HEK293T (cell line): ENCODE data around the gene MCM8.

Source experiments
- CTBP1 ChIP-seq: fragments of 450-650 bp; IDR thresholded peaks from 2 replicates; pipeline ENCODE4 v1.6.1; 2016; ENCODE audit warnings: borderline replicate concordance
- ELF4 ChIP-seq: fragments of 450-650 bp; IDR thresholded peaks from 2 replicates; pipeline ENCODE4 v1.6.1; 2017; ENCODE audit warnings: antibody characterized with exemption
- FOXA1 ChIP-seq: fragments of 450-650 bp; IDR thresholded peaks from 2 replicates; pipeline ENCODE4 v1.6.1; 2016; ENCODE audit warnings: mild to moderate bottlenecking
- FOXM1 ChIP-seq: fragments of 450-650 bp; IDR thresholded peaks from 2 replicates; pipeline ENCODE4 v1.6.1; 2017; ENCODE audit warnings: mild to moderate bottlenecking, borderline replicate concordance
- SP1 ChIP-seq: fragments of 450-650 bp; IDR thresholded peaks from 2 replicates; pipeline ENCODE4 v1.6.1; 2017
- SUZ12 ChIP-seq: fragments of 450-650 bp; IDR thresholded peaks from 2 replicates; pipeline ENCODE4 v1.6.1; 2016; ENCODE audit warnings: mild to moderate bottlenecking
- TF ChIP-seq, protein P1 (sequence below): fragments of 450-650 bp; IDR thresholded peaks from 2 replicates; pipeline ENCODE4 v1.6.1; 2016

DNA sequence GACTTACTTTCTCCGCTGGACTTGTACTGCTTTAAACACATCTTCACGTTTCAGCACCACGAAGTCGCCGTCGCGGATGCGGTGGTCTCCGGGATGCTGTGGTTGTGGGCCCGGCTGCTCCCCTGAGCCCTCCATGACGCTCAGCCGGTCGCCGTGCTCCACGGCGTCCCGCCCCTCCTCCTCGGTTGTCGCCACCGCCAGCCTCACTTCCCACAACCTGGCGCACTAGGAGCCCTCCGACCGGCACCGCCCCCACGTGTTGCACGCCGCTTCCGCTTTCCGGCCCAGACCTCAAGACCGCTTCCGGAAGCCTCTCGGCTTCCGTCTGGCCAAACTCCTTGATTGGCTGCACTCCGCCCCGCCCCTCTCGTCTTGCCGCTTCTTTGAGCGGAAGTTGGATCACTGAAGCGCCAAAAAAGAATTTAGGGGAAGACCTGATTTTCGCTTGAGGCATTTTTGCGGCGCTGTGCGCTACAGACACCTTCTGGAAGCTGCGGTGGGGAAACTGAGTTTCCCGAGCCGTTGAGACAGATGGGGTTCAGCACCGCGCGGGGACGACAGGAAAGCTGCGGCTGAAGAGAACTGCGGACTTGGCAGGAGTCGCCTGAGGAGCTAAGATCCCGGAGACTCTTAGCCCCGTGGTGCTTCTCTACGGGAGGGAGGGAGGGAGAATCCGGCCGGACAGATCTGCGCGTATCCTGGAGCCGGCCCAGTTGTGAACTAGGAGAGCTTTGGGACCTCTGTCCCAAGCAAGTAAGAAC is at the start of gene MCM8, which contains the start of gene TRMT6:
- peak; percentile 83 for TF ChIP-seq ELF4
- TF ChIP-seq CTBP1: no peak
- TF ChIP-seq, protein P1, sequence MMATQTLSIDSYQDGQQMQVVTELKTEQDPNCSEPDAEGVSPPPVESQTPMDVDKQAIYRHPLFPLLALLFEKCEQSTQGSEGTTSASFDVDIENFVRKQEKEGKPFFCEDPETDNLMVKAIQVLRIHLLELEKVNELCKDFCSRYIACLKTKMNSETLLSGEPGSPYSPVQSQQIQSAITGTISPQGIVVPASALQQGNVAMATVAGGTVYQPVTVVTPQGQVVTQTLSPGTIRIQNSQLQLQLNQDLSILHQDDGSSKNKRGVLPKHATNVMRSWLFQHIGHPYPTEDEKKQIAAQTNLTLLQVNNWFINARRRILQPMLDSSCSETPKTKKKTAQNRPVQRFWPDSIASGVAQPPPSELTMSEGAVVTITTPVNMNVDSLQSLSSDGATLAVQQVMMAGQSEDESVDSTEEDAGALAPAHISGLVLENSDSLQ: peak; percentile 84
- TF ChIP-seq SP1: no peak
- TF ChIP-seq SUZ12: no peak
- TF ChIP-seq FOXM1: no peak
- no peak for TF ChIP-seq FOXA1
